Measurements from ENCODE around the gene CWC27. TPM values are rescaled to one million over a fixed set of nuclear protein-coding genes. Genes with fewer than 3 reads are reported as not detected.

Gene CWC27
- total RNA-seq, 1 experiment from 2014 or later, result 32.9 TPM

- no TSS peak for BruUV-seq (replicated peaks)
Observed at GRCh38 chr5:64947801-64948200, 179.1 kb downstream of the CWC27 start.

GRCh38 chr5:64949331-64949730 lies 180.6 kb downstream of the CWC27 start:
- no peaks in the 10 kb centered on the region for H3K4me1 ChIP-seq
- Mint-ChIP-seq H3K4me1 (ENCODE audit: low read depth, unreplicated experiment) (peaks cover 11% of the 10 kb centered on the region), H3K27ac (ENCODE audit: unreplicated experiment) (no peak overlapping the region), H3K4me3 (ENCODE audit: unreplicated experiment) (no peak overlapping the region), H3K36me3 (ENCODE audit: insufficient read depth, unreplicated experiment) (no peaks in the 10 kb centered on the region), H3K27me3 (ENCODE audit: insufficient read depth, unreplicated experiment) (no peaks in the 10 kb centered on the region), H3K9me3 (ENCODE audit: unreplicated experiment) (no peaks in the 10 kb centered on the region)
- ChIA-PET CTCF (no interaction called here), POLR2A (no interaction called here)
- H3K9me3 ChIP-seq, result no peaks in the 10 kb centered on the region
- no peaks in the 10 kb centered on the region for H3K36me3 ChIP-seq (ENCODE audit: control insufficient read depth, insufficient read depth, low read length)
- no peaks in the 10 kb centered on the region for H3K27me3 ChIP-seq (replicated peaks; ENCODE audit: control insufficient read depth, insufficient read depth, low read length)
- H3K4me3 ChIP-seq (ENCODE audit: low read depth, low read length), result no peak overlapping the region
- DNase-seq, result no peak
- TF ChIP-seq CTCF (IDR thresholded peaks at IDR 0.05; ENCODE audit: insufficient read depth in 1 of 2, low read depth in 1 of 2, low read length in 1 of 2, severe bottlenecking in 1 of 2, unreplicated experiment in 1 of 2), result no peak
- intact Hi-C loops (cut with micrococcal nuclease; ENCODE audit: unreplicated experiment), result no loop called here
- BruUV-seq (replicated peaks), result no TSS peak

More at GRCh38 chr5:64947801-64948200, 179.1 kb downstream of the CWC27 start:
- CTCF ChIA-PET, result no interaction called here
- no peak overlapping the region for H3K27ac Mint-ChIP-seq (ENCODE audit: unreplicated experiment)
- Histone ChIP-seq H3K4me1 (no peaks in the 10 kb centered on the region), H3K4me3 (ENCODE audit: low read depth, low read length) (no peak overlapping the region), H3K27me3 (replicated peaks; ENCODE audit: control insufficient read depth, insufficient read depth, low read length) (no peaks in the 10 kb centered on the region), H3K9me3 (no peaks in the 10 kb centered on the region), H3K36me3 (ENCODE audit: control insufficient read depth, insufficient read depth, low read length) (no peaks in the 10 kb centered on the region)
- POLR2A ChIA-PET, result no interaction called here
- no peaks in the 10 kb centered on the region for H3K9me3 Mint-ChIP-seq (ENCODE audit: unreplicated experiment)
- no peaks in the 10 kb centered on the region for H3K27me3 Mint-ChIP-seq (ENCODE audit: insufficient read depth, unreplicated experiment)
- H3K36me3 Mint-ChIP-seq (ENCODE audit: insufficient read depth, unreplicated experiment), result no peaks in the 10 kb centered on the region
- no peak for DNase-seq
- TF ChIP-seq CTCF (IDR thresholded peaks at IDR 0.05; ENCODE audit: insufficient read depth in 1 of 2, low read depth in 1 of 2, low read length in 1 of 2, severe bottlenecking in 1 of 2, unreplicated experiment in 1 of 2), result no peak
- H3K4me3 Mint-ChIP-seq (ENCODE audit: unreplicated experiment), result no peak overlapping the region
- H3K4me1 Mint-ChIP-seq (ENCODE audit: low read depth, unreplicated experiment), result peaks cover 11% of the 10 kb centered on the region
- intact Hi-C loops (cut with micrococcal nuclease; ENCODE audit: unreplicated experiment), result no loop called here

GRCh38 chr5:64952951-64953673 lies 184.4 kb downstream of the CWC27 start:
- peaks cover 19% of the 10 kb centered on the region for H3K4me1 ChIP-seq

More at GRCh38 chr5:64952951-64953673, 184.4 kb downstream of the CWC27 start:
- BruUV-seq (replicated peaks), result no TSS peak
- H3K27ac Mint-ChIP-seq (ENCODE audit: unreplicated experiment), result no peak overlapping the region
- Histone ChIP-seq H3K9me3 (no peaks in the 10 kb centered on the region), H3K27me3 (replicated peaks; ENCODE audit: control insufficient read depth, insufficient read depth, low read length) (no peaks in the 10 kb centered on the region), H3K36me3 (ENCODE audit: control insufficient read depth, insufficient read depth, low read length) (no peaks in the 10 kb centered on the region; the same call in 1 of the 2 replicates), H3K4me3 (ENCODE audit: low read depth, low read length) (no peak overlapping the region)
- ChIA-PET CTCF (no interaction called here), POLR2A (no interaction called here)
- no peaks in the 10 kb centered on the region for H3K9me3 Mint-ChIP-seq (ENCODE audit: unreplicated experiment)
- no peak for DNase-seq
- H3K4me1 Mint-ChIP-seq (ENCODE audit: low read depth, unreplicated experiment), result peaks cover 13% of the 10 kb centered on the region
- TF ChIP-seq CTCF (IDR thresholded peaks at IDR 0.05; ENCODE audit: insufficient read depth in 1 of 2, low read depth in 1 of 2, low read length in 1 of 2, severe bottlenecking in 1 of 2, unreplicated experiment in 1 of 2), result no peak
- intact Hi-C loops (cut with micrococcal nuclease; ENCODE audit: unreplicated experiment), result no loop called here
- H3K27me3 Mint-ChIP-seq (ENCODE audit: insufficient read depth, unreplicated experiment), result no peaks in the 10 kb centered on the region
- no peak overlapping the region for H3K4me3 Mint-ChIP-seq (ENCODE audit: unreplicated experiment)
- no peaks in the 10 kb centered on the region for H3K36me3 Mint-ChIP-seq (ENCODE audit: insufficient read depth, unreplicated experiment)
